ENCODE data around the gene TMEM187. TPM values are rescaled to one million over a fixed set of nuclear protein-coding genes. Genes with fewer than 3 reads are reported as not detected.

Gene TMEM187
- total and polyA plus RNA-seq, 3 donors from 2014 or later: 6.1 to 15.7 (median 13.1) TPM

DNA sequence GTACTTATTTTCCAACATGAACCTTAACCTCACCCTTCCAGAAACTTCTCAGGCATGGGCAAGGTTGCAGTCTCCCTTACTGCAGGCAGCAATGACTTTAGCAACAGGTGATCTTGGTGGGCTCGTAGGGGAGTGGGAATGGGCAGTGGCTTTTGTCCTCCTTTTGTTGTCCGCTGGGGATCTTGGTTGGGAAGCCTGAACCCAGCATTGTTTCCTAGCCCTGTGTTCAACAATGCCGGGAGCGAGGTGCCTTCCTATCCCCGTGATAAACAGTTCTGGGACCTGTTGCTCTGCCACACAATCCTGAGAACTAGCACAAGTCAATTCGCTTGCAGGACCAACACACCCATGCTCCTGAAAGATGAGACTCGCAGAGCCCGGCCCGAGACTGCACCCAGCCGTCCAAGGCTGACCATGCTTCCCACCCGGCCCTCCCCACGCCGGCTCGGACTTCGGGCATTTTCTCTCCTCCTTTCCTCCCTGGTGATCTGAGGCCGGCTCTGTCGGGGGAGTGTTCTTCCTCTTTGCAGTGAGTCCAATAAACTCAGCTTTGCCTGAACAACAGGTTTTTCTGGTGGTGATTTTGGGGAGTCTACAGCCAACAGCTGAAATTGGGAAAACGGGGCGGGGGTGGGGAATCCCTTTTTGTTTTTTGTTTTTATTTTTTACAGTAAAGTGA is 26.9 kb downstream of the TMEM187 start:
- intact Hi-C loops (cut with DNase I; ENCODE audit: low total_unique reads): no loop called here
- DNase-seq: no peak
- no peak overlapping the region for H3K27ac ChIP-seq

DNA sequence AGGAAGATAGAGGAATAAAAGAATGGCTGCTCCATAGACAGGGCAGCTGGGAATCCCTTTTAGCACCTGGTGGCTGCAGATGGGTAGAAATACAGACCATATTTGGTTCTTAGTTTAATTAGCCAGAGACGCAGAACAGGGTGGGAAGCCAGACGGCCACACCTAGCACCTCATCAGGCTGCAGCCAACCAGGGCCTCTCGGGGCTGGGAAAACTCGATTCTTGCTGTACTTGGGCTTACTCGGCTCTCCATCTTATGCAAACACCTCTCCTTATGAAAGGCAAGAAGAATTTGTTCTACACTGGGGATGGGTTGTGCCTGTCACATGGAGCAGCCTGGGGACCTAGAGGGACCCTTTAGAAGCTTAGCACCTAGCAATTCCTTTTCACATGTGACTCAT is 27.5 kb downstream of the TMEM187 start:
- Histone ChIP-seq H3K4me1 (no peaks in the 10 kb centered on the region), H3K27ac (no peak overlapping the region), H3K36me3 (ENCODE audit: low read depth, missing control alignments) (no peaks in the 10 kb centered on the region), H3K9me3 (no peaks in the 10 kb centered on the region), H3K27me3 (no peaks in the 10 kb centered on the region), H3K4me3 (no peak overlapping the region)
- DNase-seq: no peak
- TF ChIP-seq POLR2A (IDR thresholded peaks at IDR 0.05): no peak
- intact Hi-C loops (cut with DNase I; ENCODE audit: low total_unique reads): no loop called here
- 26 to 37% methylated on average over 2 to 5 of the region's 5 CpGs for WGBS, 2 donors

More for the DNA sequence above, 26.9 kb downstream of the TMEM187 start:
- H3K4me1 ChIP-seq: no peaks in the 10 kb centered on the region
- TF ChIP-seq, protein P1, sequence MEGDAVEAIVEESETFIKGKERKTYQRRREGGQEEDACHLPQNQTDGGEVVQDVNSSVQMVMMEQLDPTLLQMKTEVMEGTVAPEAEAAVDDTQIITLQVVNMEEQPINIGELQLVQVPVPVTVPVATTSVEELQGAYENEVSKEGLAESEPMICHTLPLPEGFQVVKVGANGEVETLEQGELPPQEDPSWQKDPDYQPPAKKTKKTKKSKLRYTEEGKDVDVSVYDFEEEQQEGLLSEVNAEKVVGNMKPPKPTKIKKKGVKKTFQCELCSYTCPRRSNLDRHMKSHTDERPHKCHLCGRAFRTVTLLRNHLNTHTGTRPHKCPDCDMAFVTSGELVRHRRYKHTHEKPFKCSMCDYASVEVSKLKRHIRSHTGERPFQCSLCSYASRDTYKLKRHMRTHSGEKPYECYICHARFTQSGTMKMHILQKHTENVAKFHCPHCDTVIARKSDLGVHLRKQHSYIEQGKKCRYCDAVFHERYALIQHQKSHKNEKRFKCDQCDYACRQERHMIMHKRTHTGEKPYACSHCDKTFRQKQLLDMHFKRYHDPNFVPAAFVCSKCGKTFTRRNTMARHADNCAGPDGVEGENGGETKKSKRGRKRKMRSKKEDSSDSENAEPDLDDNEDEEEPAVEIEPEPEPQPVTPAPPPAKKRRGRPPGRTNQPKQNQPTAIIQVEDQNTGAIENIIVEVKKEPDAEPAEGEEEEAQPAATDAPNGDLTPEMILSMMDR (IDR thresholded peaks at IDR 0.05): no peak
- TF ChIP-seq POLR2A (IDR thresholded peaks at IDR 0.05): no peak
- no peaks in the 10 kb centered on the region for H3K36me3 ChIP-seq (ENCODE audit: low read depth, missing control alignments)
- 29 to 65% methylated on average over 12 to 19 of the region's 19 CpGs for WGBS, 2 donors
- H3K9me3 ChIP-seq: no peaks in the 10 kb centered on the region
- H3K27me3 ChIP-seq: no peaks in the 10 kb centered on the region
- no peak overlapping the region for H3K4me3 ChIP-seq

DNA sequence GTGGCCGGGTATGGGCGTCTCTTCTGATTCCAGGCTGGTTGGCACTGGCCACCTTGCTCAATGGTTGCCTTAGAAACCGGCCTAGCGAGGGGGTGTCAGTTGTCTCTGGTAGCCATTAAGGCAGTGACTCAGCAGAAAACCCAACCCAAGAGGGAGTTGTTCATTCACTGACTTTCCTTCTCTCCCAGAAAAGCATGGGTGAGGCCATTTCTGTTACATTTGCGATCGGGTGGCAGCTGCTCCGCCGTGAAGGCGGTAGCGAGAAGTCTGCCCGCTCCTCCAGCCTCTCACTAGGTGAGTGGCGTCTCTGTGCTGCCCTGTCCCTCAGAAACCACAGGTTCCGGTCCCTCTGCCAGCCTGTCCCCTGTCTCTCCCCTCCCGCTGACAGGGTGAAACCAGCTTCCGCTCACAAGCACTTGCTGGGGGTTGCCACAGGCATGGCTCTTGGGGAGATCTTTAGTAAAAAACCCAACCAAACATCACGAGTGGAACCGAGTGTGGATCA is 29.7 kb downstream of the TMEM187 start:
- no peaks in the 10 kb centered on the region for H3K9me3 ChIP-seq
- DNase-seq: no peak
- H3K36me3 ChIP-seq (ENCODE audit: low read depth, missing control alignments): no peaks in the 10 kb centered on the region
- intact Hi-C loops (cut with DNase I; ENCODE audit: low total_unique reads): no loop called here
- no peak overlapping the region for H3K27ac ChIP-seq
- no peaks in the 10 kb centered on the region for H3K4me1 ChIP-seq
- 78 to 84% methylated on average over 12 to 15 of the region's 17 CpGs for WGBS, 2 donors
- TF ChIP-seq, protein P1 (IDR thresholded peaks at IDR 0.05): no peak
- TF ChIP-seq POLR2A (IDR thresholded peaks at IDR 0.05): no peak
- no peak overlapping the region for H3K4me3 ChIP-seq
- H3K27me3 ChIP-seq: no peaks in the 10 kb centered on the region

DNA sequence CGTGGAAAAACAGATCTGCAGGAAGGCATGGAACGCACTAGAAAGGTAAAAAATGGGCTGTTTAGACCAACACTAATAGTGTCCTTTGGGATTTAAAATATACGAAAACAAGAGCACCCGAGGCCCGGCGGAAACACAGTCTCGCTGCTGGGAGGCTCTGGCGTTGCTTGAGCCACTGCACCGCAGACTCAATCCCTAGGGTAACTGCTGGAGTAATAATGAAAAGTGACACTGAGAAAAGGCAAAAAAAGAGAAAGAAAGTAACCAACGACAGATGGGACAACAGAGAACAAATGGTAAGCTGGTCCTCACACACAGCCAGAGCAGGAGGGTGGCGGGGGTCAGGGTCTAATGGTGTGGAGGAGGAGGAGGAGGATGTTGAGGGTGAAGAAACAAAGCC is 31.8 kb downstream of the TMEM187 start:
- H3K27ac ChIP-seq: no peak overlapping the region
- intact Hi-C loops (cut with DNase I; ENCODE audit: low total_unique reads): no loop called here
- no peaks in the 10 kb centered on the region for H3K4me1 ChIP-seq
- H3K36me3 ChIP-seq (ENCODE audit: low read depth, missing control alignments): no peaks in the 10 kb centered on the region
- no peaks in the 10 kb centered on the region for H3K9me3 ChIP-seq
- 84 to 85% methylated on average over 11 of the region's 11 CpGs for WGBS, 2 donors
- no peaks in the 10 kb centered on the region for H3K27me3 ChIP-seq
- TF ChIP-seq POLR2A (IDR thresholded peaks at IDR 0.05): no peak
- TF ChIP-seq, protein P1 (IDR thresholded peaks at IDR 0.05): no peak
- no peak for DNase-seq
- no peak overlapping the region for H3K4me3 ChIP-seq

DNA sequence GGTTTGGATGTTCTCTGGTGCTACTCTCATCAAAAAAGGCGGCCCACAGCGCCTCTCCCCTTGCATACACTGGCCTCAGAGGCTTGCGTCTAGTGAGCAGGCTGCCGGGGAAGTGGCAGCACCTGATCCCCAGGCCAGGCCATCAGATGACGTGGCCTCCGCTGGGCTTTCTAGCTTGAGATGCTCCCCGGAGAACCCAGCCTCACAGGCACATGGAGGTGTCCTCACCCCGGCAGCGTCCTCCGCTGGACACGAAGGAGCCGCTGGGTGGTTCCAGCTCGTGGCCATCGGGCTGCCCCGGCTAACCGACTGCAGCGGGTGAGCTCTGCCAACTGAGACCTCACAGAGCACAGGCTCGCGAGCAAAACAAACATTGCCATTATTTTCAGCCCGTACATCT is 34.4 kb downstream of the TMEM187 start:
- Histone ChIP-seq H3K4me3 (no peak overlapping the region), H3K9me3 (no peaks in the 10 kb centered on the region), H3K27me3 (no peaks in the 10 kb centered on the region), H3K4me1 (no peaks in the 10 kb centered on the region), H3K36me3 (ENCODE audit: low read depth, missing control alignments) (no peaks in the 10 kb centered on the region), H3K27ac (no peak overlapping the region)
- no peak for DNase-seq
- no peak for TF ChIP-seq POLR2A (IDR thresholded peaks at IDR 0.05)
- TF ChIP-seq, protein P1 (IDR thresholded peaks at IDR 0.05): no peak
- intact Hi-C loops (cut with DNase I; ENCODE audit: low total_unique reads): no loop called here
- WGBS, 2 donors: 97% methylated on average over 18 of the region's 20 CpGs; no CpG with 5 or more reads in 1 of the 2 donors
